HG03521 (cell line): Measurements from ENCODE around the gene SEC14L6.

Source experiments
- ATAC-seq: cut with Tn5 transposase; IDR thresholded peaks from one replicate; pipeline ENCODE4 v1.9.1; 2021; ENCODE audit warnings: mild to moderate bottlenecking, moderate library complexity; ENCODE audit not compliant: unreplicated experiment

The SEC14L6 gene

GRCh38 chr22:30500628-30501027, 45.9 kb downstream of the SEC14L6 start:
- no peak for ATAC-seq

DNA sequence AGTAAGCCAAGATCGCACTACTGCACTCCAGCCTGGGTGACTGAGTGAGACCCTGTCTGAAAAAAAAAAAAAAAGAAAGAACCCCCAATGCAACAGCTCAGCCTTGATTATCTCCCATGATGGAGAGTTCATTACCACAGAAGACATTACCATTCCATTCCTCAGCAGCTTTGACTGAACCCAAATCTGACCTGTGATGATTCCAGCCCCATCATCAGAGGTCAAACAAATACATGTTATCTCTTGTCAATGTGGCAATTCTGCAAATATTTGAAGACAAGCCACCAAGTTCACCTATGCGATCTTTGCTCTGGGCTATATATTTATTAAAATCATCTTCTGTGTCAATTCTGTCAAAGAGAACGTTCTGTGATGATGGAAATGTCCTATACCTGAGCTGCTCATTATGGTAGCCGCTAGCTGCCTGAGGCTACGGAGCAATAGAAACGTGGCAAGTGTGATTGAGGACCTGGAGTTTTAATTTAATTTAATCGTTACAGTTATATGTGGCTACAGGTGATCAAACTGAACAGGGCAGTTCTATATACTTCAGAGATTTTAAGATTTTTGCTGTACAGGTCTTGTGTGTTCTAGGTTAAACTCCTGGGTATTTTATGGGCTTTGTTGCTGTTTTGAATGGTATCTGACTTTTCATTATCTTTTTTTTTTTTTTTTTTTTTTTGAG, 48.9 kb downstream of the SEC14L6 start:
- no peak for ATAC-seq

DNA sequence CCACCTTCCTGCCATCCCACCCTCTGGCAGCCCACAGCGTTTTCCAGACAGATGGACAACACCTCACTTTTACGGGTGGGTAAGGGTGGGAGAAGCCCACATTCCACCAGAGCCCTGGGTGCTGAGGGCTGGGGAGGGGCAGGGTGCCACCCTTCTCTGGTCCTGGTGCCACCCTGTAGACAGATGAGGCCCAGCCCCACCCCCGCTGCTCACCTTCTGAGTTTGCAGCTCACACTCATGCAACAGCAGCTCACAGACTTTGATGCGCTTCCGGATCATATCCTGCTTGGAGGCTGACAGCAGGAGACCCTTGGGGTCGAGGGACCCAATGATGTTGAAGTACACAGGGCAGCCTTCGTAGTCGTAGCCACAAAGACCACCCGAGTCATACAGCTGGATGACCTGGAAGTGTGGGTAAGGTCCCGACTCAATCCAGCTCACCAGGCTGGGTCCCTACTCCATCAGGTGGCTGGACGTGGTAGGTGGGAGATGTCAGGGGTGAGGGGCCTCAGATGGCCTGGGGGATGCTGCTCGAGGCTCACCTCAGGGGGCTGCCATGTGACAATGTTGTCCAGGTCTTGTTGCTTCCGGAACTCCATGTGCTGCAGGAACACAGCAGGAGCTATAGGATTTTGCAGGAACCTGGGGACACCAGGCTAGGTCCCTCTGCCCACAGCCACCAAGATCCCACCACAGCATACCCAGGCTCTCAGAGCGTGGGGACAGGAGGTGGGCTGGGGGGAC, 51.3 kb downstream of the SEC14L6 start:
- no peak for ATAC-seq

DNA sequence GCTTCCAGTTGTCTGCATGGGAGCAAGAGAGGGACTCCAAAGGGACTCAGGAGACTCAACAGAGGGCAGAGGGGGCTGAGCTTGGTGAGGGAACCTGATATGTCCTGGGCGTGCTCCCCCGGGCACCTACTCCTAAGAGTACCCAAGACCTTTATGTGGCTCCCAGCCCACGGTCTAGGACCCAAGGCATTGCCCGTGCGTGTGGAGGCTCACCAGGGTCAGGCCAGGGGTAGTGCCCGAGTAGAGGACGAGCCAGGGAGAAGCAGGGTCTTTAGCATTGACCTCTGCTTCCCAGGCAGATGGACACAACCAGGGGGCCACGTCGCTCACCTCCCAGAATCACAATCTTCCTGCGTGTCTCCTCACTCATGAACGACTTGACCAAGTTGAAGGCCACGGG, 54.4 kb downstream of the SEC14L6 start:
- no peak for ATAC-seq

GRCh38 chr22:30491381-30491780, 55.2 kb downstream of the SEC14L6 start:
- ATAC-seq = no peak

DNA sequence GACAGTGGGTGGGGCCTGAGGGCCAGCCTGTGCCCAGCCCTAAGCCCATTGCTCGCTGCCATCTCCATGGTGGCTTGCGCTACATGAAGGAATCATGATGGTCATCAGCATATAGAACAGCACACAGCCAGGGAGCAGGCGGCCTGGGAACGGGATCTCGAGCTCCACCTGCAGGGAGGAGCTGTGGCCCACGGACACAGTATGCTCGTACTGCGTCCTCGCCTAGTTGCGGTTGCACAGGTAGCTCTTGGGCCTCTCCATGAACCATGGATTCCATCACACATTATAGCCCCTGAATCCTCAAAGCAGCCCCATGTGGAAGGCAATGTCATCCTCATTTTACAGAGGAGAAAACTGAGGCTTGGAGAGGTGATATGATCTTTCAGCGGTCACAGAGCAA, 56.1 kb downstream of the SEC14L6 start:
- ATAC-seq = no peak

DNA sequence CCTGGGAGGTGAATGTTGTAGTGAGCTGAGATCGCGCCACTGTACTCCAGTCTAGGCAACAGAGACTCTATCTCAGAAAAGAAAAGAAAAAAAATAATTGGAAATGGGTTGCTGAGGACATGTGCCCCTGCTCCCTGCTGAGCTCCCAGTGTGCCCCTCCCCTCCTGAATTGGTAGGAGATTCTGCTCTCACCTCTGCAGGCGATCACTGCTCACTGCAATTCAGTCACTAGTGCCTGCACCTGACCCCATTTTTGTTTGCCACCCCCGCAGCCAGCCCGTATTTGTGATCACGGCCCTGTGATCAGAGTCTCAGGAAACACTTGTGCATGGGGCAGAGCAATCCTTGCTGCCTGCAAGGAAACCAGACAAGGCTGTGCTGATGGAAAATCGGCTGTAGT, 58.4 kb downstream of the SEC14L6 start:
- ATAC-seq = no peak

DNA sequence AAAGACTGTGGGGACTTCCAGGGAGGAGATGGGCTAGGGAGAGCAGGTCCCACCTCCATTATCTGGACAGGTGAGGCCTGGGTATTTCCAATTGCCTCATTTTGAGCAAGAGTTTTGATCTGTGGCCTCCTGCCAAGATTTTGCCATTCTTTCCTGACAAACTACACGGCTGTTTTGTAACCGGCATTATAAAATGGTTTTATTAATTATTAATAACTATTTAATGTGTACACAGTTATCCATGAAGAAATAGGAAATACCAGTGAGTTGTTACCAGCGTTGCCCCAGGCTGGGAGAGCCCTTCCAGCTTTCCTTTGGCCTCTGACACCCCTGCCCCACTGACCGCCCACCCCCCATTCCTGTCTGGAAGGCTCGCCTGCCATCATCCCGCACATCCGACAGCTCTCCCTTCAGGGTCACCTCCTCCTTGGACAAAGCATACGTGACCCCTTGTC, 59.9 kb downstream of the SEC14L6 start:
- ATAC-seq = no peak

GRCh38 chr22:30486118-30486517, 60.4 kb downstream of the SEC14L6 start:
- ATAC-seq = no peak

DNA sequence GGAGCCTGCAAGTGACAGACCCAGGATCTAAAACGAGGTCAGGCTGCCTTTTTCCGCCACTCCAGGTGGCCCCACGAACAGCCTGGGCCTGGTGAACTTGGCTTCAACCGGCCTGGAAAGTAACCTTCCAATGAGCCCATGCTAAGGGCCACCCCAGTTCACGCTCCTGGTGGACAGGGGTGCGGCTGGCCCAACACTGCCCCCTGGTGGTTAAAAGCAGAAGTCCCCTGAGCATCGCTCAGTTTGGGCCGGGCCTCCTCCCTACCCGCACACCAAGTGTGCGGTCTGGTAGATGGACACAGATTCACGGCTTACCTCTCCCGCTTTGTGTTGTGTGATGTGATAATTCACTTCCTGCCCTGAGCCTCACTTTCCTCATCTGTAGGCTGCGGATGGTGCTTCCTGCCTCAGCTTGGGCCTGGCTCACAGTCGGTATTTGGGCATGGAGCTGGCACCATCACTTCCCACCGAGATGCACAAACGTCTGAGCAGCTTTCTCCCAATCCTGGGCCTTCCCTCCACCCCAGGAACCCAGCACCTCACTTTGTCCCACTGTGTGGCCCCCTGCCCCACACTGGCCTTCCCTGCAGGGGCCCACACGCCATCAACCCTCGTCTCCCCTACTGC, 61.1 kb downstream of the SEC14L6 start:
- ATAC-seq = no peak

DNA sequence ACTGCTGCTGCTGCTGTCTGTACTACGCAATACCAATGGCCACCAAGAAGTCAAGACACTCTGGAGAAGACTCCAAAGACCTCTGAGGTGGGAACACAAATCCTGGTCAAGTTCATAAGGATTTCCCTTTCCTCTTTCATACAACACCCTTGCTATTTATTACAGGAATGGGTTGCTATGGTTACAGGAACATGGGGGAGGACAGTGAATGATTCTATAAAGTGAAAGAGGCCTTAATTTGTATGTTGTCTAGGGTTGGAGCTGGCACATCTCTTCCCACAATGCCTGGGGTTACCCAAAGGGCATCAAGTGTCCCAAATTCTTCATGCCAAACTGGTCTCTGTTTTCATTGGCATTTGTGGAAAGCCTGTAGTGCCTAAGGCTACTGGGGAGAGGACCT, 63.4 kb downstream of the SEC14L6 start:
- ATAC-seq = no peak

DNA sequence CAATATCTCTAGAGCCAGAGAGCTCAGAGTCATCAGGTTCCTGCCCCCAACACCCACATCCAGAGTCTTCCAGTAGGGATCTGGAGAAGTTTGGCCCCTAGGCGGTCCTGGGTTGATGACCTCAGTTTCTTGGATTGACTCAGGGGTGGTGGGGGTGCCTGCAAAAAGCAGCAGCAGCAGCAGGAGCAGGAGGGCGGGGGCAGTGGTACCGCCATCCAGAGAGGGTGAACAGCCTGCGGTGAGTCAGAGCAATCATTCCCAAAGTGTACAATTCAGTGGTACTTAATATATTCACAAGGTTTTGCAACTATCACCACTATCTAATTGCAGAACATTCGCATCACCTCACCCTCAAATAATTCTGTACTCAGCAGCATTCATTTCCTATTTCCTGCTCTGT, 64.8 kb downstream of the SEC14L6 start:
- no peak for ATAC-seq

GRCh38 chr22:30479981-30480380, 66.6 kb downstream of the SEC14L6 start:
- no peak for ATAC-seq

DNA sequence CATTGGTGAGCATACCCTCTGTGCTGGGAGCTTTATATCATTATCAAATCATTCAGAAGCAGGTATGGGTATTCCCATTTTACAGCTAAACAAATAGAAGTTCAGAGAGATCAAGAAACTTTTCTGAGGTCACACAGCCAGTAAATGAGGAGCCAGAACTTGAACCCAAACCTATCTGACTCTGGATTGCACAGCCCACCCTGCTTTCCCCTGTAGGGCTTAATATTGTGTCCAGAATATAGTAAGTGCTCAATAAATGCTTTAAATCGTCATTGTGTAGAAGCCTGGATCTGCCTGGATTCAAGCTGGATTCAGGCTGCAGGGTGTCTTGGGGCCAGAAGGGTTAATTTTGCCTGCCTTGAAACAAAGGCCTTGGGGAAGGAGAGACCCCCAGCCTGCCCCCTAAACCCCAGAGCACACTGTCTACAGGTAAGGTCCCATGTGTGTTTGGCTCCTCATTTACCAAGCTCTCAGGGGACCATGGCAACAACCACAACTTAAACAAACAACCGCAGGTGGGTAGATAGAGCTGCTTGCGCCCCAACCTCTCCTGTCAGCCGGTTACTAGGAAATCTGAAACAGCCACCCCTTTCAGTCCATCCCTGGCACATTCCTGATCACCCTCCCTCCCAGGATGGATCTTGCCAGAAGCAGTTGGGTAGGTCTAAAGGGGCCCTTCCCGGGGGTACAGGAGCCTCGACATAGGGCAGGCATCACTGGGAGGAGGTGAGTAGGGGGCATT, 71.7 kb downstream of the SEC14L6 start:
- no peak for ATAC-seq

DNA sequence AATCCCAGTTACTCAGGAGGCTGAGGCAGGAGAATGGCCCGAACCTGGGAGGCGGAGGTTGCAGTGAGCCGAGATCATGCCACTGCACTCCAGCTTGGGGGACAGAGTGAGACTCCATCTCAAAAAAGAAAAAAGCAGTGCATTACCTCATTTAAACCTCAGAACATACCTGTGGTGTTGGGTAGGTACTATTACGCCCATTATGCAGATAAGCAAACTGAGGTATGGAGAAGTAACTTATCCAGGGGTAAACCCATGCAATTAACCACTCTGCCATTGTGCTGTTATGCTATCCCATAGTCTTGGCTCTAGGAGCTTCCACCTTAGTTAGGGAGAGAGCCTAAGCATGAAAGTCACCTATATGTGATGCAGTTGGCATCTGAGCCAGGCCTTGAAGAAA, 72.4 kb downstream of the SEC14L6 start:
- no peak for ATAC-seq

GRCh38 chr22:30472994-30473720, 73.4 kb downstream of the SEC14L6 start:
- ATAC-seq = no peak
